ENCODE data around the gene DACT2.
"Not testable (repeated sequence)": the region's sequence is repeated elsewhere in the genome, so short reads cannot be mapped to it uniquely, and the experiment has no call there.

DACT2 gene

GRCh38 chr6:168320634-168321033 lies 1.1 kb upstream of the DACT2 start:
- no peak for DNase-seq

- DNase-seq: no peak
Observed at GRCh38 chr6:168318579-168319278, 848 bp downstream of the DACT2 start.

- DNase-seq: no peak
Observed at GRCh38 chr6:168318090-168318489, 1.5 kb downstream of the DACT2 start.

- DNase-seq: no peak
Observed at GRCh38 chr6:168315596-168315995, 4.0 kb downstream of the DACT2 start.

- DNase-seq: no peak
Observed at GRCh38 chr6:168314948-168315347, 4.6 kb downstream of the DACT2 start.

GRCh38 chr6:168314021-168314420 lies 5.6 kb downstream of the DACT2 start:
- no peak for DNase-seq

- DNase-seq: no peak
Observed at GRCh38 chr6:168313431-168314011, 6.1 kb downstream of the DACT2 start.

GRCh38 chr6:168312125-168312507 lies 7.5 kb downstream of the DACT2 start:
- not testable (repeated sequence) for DNase-seq

GRCh38 chr6:168311410-168312124 lies 8.0 kb downstream of the DACT2 start:
- DNase-seq: no peak

- DNase-seq: no peak
Observed at GRCh38 chr6:168310945-168311344, 8.6 kb downstream of the DACT2 start.

- DNase-seq: no peak
Observed at GRCh38 chr6:168310403-168310802, 9.2 kb downstream of the DACT2 start.

GRCh38 chr6:168309997-168310396 lies 9.6 kb downstream of the DACT2 start:
- no peak for DNase-seq

- no peak for DNase-seq
Observed at GRCh38 chr6:168309183-168309582, 10.4 kb downstream of the DACT2 start.

GRCh38 chr6:168308390-168309144 lies 11.0 kb downstream of the DACT2 start:
- no peak for DNase-seq

GRCh38 chr6:168307695-168308021 lies 11.9 kb downstream of the DACT2 start:
- DNase-seq: no peak

GRCh38 chr6:168307015-168307694 lies 12.4 kb downstream of the DACT2 start:
- DNase-seq: no peak

- DNase-seq: no peak
Observed at GRCh38 chr6:168305863-168306262, 13.7 kb downstream of the DACT2 start.

GRCh38 chr6:168305096-168305749 lies 14.4 kb downstream of the DACT2 start:
- DNase-seq: no peak

GRCh38 chr6:168304752-168305015 lies 14.9 kb downstream of the DACT2 start:
- no peak for DNase-seq

GRCh38 chr6:168303982-168304751 lies 15.4 kb downstream of the DACT2 start:
- no peak for DNase-seq

- no peak for DNase-seq
Observed at GRCh38 chr6:168302534-168302933, 17.0 kb downstream of the DACT2 start.
